Ascending aorta (tissue), 2 donors: Measurements from ENCODE around the gene LTBP2. TPM values are rescaled to one million over a fixed set of nuclear protein-coding genes. Genes with fewer than 3 reads are reported as not detected.

Experiments used
- DNase-seq, 2 donors: peaks; one replicate each; pipeline ENCODE4 v3.0.0-alpha.2; 2019; ENCODE audit warnings: low spot score in 2 of 2
- H3K27ac ChIP-seq, 2 donors: fragments of 200-600 bp; sonication (generic); one replicate each; pipeline ENCODE4 v1.5.1; 2016 to 2017; ENCODE audit warnings: mild to moderate bottlenecking in 1 of 2
- H3K27me3 ChIP-seq: fragments of 200-600 bp; sonication (generic); one replicate; pipeline ENCODE4 v1.5.1; 2017
- H3K36me3 ChIP-seq, 2 donors: fragments of 200-600 bp; sonication (generic); one replicate each; pipeline ENCODE4 v1.5.1; 2016
- H3K4me1 ChIP-seq, 2 donors: fragments of 200-600 bp; sonication (generic); one replicate each; pipeline ENCODE4 v1.5.1; 2016 to 2017; ENCODE audit warnings: mild to moderate bottlenecking in 1 of 2
- H3K4me3 ChIP-seq, 2 donors: fragments of 200-600 bp; sonication (generic); one replicate each; pipeline ENCODE4 v1.5.1; 2016 to 2017; ENCODE audit warnings: mild to moderate bottlenecking in 1 of 2
- H3K9me3 ChIP-seq, 2 donors: fragments of 200-600 bp; sonication (generic); one replicate each; pipeline ENCODE4 v1.5.1; 2016
- intact Hi-C: fragments of 100-400 bp; cut with DNase I; formaldehyde crosslinking; loops from one replicate; pipeline ENCODE4 v1.15.1; 2023
- total RNA-seq: library from RNA; depleted of rRNA; stranded (reverse); fragments of >200 nt; gene quantifications from one replicate; pipeline ENCODE4 v1.1.0, GENCODE V29; 2016
- TF ChIP-seq, protein P1 (sequence below), 3 experiments: fragments of 200-600 bp in 2 of 3; fragments of 450-650 bp in 1 of 3; sonication (generic) in 2 of 3; IDR thresholded peaks; one replicate each; pipeline ENCODE4 v1.5.1; 2016 to 2019; ENCODE audit warnings: antibody characterized with exemption in 3 of 3, mild to moderate bottlenecking in 1 of 3, moderate library complexity in 1 of 3

The LTBP2 gene
- total RNA-seq, 1 donor from 2014 or later: 383 TPM

DNA sequence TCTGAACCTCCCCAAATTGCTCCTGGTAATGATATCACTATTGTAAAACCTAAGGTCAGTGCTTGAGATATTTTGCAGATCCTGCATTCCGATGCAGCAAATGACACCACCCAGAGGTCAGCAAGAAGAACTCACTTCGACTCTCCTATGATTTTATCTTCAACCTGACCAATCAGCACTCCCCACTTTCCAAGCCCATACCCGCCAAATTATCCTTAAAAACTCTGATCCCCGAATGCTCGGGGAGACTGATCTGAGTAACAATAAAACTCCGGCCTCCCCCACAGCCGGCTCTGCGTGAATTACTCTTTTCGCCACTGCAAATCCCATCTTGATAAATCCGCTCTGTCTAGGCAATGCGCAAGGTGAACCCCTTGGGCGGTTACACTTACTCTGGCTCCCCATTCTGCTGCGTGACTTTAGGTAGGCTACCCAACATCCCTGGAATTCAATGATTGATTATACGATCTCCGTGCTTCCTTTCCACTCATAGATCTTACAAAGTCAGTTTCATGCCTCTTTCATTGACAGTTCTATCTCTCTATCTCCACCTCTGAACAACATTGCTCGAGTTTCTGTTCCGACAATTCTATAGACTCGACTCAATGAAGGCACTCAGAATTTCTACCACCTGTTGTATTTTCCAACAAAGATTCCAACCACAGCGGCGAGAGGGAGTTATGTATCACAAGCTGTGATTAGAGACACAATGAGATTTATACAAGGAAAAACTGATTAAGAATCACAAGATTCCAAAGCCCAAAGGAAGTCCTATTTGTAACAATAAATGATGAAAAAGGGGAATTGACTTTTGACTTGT, 119.9 kb downstream of the LTBP2 start:
- Histone ChIP-seq H3K9me3 (no peaks in the 10 kb centered on the region), H3K36me3 (peaks cover 0 to 5% of the 10 kb centered on the region in 2 donors), H3K27ac (peak overlapping the region; percentile 93 to 95), H3K4me1 (peaks cover 0 to 7% of the 10 kb centered on the region in 2 donors), H3K4me3 (peak overlapping the region; percentile 91 to 93), H3K27me3 (no peaks in the 10 kb centered on the region)
- intact Hi-C loops: loop anchor here (5.0 to 10.0 kb wide), 5 partner anchors 115 to 1663 kb away; partner anchors contain the start of genes ALDH6A1, GPATCH2L and LIN52
- TF ChIP-seq, protein P1, sequence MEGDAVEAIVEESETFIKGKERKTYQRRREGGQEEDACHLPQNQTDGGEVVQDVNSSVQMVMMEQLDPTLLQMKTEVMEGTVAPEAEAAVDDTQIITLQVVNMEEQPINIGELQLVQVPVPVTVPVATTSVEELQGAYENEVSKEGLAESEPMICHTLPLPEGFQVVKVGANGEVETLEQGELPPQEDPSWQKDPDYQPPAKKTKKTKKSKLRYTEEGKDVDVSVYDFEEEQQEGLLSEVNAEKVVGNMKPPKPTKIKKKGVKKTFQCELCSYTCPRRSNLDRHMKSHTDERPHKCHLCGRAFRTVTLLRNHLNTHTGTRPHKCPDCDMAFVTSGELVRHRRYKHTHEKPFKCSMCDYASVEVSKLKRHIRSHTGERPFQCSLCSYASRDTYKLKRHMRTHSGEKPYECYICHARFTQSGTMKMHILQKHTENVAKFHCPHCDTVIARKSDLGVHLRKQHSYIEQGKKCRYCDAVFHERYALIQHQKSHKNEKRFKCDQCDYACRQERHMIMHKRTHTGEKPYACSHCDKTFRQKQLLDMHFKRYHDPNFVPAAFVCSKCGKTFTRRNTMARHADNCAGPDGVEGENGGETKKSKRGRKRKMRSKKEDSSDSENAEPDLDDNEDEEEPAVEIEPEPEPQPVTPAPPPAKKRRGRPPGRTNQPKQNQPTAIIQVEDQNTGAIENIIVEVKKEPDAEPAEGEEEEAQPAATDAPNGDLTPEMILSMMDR (IDR thresholded peaks at IDR 0.05): peak in 1 of 3 experiments; percentile 9
- DNase-seq: no peak

DNA sequence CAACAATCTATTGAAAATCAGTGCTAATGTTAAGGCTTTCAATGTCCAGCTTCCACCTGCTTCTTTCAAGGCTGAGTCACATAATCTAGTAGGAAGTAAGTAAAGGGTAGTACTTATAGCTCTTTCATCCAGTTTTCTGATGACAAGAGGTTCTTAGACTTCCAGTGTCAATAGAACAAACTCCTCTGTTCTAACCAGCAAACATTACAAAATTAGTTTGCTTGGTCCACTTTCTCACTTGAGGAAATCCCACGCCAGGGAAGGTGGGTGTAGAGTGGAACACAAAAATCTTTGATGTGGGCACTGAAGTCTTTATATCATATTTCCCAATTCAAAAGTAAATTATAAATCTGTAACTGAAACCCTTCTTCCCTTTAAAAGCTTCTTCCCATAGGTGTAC, 121.6 kb downstream of the LTBP2 start:
- Histone ChIP-seq H3K4me1 (peaks cover 0 to 7% of the 10 kb centered on the region in 2 donors), H3K27ac (no peak overlapping the region), H3K9me3 (no peaks in the 10 kb centered on the region), H3K36me3 (no peaks in the 10 kb centered on the region), H3K27me3 (no peaks in the 10 kb centered on the region), H3K4me3 (no peak overlapping the region)
- intact Hi-C loops: loop anchor here (5.0 to 10.0 kb wide), 5 partner anchors 117 to 1664 kb away; partner anchors contain the start of genes ALDH6A1, GPATCH2L and LIN52
- no peak for DNase-seq
- TF ChIP-seq, protein P1 (IDR thresholded peaks at IDR 0.05): no peak

DNA sequence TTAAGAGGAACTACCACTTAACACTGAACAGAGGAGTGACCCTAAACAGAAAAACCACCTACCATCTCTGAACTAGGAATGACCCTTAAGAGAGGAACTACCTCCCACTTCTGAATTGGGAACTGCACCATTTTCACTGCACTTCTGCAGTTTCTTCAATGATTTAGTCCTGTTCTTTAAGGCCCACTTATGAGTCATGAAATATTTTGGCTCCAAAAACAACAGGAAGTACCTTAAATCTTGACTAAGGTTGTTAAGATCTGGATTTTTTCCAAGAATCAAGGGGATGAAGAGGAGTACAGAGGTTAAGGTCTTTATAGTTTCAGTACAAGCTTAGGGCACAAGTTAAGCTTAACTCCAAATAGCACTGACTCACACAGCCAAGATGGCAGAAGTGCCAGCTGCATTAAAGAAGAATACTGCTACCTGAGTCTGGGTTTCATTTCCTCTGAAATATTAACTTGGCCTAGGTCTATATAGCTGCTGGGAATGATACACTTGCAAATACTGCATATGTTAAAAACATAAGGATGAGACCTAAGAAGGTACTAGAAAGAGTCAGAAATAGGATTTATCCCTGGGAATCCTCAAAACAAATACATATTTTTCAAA, 123.1 kb downstream of the LTBP2 start:
- H3K27ac ChIP-seq: peak overlapping the region; percentile 35 to 40
- no peaks in the 10 kb centered on the region for H3K4me1 ChIP-seq
- intact Hi-C loops: no loop called here

DNA sequence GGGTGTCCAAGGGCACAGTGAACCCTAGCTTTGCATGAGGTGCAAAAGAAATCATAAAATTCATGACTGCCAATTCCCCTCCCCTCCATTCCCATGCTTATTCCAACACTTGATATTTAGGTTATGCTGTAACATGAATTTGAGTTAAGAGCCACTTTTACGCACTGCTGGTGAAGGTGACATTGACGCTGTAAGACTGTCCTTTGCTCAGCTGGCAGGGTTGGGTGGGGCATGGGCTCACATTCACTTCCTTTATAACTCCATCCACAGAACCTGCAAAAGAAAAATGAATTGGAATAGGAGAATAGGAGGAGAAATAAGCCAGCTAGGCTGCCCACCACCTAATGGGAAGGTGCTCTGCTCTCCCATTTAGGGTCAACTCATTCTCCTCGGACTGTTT, 125.9 kb downstream of the LTBP2 start:
- no peaks in the 10 kb centered on the region for H3K4me1 ChIP-seq
- H3K27ac ChIP-seq: no peak overlapping the region
- peaks cover 32 to 37% of the 10 kb centered on the region in 2 donors for H3K36me3 ChIP-seq
- no peak for DNase-seq
- intact Hi-C loops: no loop called here
- no peaks in the 10 kb centered on the region for H3K9me3 ChIP-seq
- no peak overlapping the region for H3K4me3 ChIP-seq
- no peaks in the 10 kb centered on the region for H3K27me3 ChIP-seq
- TF ChIP-seq, protein P1 (IDR thresholded peaks at IDR 0.05): no peak

More for the DNA sequence above, 123.1 kb downstream of the LTBP2 start:
- H3K27me3 ChIP-seq: no peaks in the 10 kb centered on the region
- TF ChIP-seq, protein P1 (IDR thresholded peaks at IDR 0.05): no peak
- H3K9me3 ChIP-seq: no peaks in the 10 kb centered on the region
- H3K4me3 ChIP-seq: no peak overlapping the region
- peaks cover 10% of the 10 kb centered on the region in 2 donors for H3K36me3 ChIP-seq
- DNase-seq: no peak

DNA sequence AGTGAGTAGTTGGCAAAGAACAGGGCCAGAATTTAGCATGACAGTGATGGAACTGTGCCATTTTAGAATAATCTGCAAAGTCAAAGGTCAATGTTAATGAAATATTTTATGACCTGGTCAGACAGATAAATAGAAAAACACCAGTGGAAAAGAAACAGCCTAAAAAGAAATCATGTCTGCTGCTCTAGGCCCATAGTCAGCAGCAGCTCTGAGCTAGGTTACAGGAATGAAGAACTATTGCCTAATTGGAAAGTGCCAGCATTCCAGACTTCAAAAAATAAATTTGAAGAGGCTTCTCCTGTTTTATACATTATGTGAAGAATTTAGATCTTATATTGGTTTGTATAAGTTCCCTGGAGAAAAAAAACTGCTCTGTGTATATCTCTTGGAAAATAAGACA, 128.7 kb downstream of the LTBP2 start:
- Histone ChIP-seq H3K27ac (no peak overlapping the region), H3K27me3 (no peaks in the 10 kb centered on the region), H3K36me3 (peaks cover 43 to 65% of the 10 kb centered on the region in 2 donors), H3K4me3 (no peak overlapping the region), H3K9me3 (no peaks in the 10 kb centered on the region), H3K4me1 (no peaks in the 10 kb centered on the region)
- TF ChIP-seq, protein P1 (IDR thresholded peaks at IDR 0.05): no peak
- intact Hi-C loops: no loop called here
- DNase-seq: no peak
